GM18511 (cell line): Measurements from ENCODE around the gene CCDC54.

Source experiments
- ATAC-seq: cut with Tn5 transposase; IDR thresholded peaks from one replicate; pipeline ENCODE4 v1.9.1; 2021; ENCODE audit warnings: mild to moderate bottlenecking, moderate library complexity; ENCODE audit not compliant: unreplicated experiment

CCDC54 gene

DNA sequence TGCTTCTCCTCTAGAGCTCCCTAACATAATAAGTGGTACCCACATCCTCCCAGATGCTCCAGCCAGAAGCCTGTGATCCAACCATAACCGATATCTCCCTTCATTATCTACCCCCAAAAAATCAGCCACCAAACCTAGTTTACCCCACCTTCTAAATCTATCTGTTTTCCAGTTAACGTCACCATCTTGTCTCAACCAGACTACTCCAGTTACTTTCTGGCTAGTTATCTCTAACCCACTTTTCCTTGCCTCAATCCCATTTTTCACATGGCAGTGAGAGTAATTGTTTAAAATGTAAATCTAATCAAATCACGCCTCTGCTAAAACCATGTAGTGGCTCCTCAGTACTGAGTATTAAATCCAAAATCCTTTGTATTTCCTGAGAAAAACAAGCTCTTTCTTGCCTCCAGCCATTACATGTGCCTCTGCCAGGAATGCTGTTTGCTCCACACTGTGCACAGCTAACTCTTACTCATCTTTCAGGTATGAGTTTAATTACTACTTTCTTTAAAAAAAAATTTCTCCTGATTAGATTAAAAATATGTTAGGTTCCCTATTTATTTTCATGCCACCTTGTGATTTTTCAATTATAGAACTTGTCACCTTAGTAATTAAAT lies 15.4 kb downstream of the CCDC54 start:
- no peak for ATAC-seq

DNA sequence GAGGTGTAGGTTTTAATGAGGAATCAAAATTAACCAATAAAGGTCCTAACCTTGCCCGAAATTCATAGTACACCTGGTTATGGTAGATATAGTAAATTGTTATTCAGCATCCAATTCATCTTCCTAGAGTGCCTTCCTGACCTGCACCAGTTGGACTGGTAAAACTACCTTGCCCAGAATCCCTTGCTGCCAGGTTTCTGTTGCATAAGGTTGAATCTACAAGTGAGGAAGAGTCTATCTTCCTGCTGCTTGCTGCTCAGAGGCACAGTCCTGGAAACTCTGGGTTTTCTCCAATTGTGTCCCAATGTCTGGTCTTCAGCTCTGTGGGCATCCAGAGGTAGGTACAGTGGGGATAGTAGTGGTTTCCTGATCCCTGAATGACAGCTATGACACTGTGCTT lies 17.3 kb downstream of the CCDC54 start:
- no peak for ATAC-seq

DNA sequence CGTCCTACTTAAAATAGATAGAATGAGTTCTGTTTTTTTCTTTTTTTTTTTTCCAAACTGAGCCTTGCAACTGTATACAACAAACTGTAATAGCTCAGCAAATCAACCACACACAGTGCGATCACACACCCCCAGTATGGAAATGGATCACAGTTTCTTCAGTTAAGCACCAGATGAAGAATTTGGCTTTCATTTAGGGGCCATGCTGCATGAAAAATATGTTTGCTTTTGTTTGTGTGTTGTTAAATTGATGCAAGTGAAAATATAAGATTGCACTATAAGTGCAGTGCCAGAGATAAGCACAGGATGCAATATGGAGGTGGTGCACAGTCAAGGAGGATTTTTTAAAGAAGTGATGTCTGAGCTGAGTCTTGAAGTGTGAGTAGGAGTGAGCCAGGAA lies 17.8 kb downstream of the CCDC54 start:
- no peak for ATAC-seq

DNA sequence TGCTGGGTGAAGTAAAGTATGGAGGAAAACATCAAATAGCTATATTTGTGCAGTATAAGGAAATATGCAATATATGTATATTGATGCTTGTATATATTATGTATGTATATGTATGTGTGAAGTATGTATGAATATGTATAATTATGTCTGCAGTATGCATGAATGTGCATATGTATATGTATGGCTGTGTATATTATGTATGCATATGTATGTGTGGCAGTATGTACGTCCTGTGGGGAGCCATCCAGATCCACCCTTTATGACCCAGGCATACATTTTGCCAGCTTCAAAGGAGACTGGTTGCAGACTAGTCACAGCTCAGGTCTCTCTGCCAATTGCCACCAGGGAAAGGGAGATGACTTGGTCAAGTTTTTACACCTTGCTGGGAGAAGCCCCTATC lies 24.1 kb downstream of the CCDC54 start:
- ATAC-seq = no peak

DNA sequence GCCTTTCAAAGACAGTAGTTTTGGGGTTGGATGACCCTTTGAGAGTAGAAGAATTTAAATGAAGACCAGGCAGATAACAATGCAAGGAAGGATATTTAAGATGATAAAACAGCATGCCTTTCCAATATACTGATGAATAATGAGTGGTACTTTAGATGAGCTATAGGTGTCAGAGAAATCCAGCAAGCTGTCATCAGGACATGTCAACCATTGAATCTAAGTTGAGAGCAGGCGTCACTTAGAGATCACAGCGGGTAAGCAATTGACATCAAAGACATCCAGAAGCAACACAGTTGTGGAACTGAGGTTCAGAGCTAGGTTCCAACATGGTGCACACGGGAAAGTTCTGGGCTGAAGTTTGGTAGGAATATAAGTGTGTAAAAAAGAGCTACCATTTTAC lies 25.0 kb downstream of the CCDC54 start:
- ATAC-seq = no peak

DNA sequence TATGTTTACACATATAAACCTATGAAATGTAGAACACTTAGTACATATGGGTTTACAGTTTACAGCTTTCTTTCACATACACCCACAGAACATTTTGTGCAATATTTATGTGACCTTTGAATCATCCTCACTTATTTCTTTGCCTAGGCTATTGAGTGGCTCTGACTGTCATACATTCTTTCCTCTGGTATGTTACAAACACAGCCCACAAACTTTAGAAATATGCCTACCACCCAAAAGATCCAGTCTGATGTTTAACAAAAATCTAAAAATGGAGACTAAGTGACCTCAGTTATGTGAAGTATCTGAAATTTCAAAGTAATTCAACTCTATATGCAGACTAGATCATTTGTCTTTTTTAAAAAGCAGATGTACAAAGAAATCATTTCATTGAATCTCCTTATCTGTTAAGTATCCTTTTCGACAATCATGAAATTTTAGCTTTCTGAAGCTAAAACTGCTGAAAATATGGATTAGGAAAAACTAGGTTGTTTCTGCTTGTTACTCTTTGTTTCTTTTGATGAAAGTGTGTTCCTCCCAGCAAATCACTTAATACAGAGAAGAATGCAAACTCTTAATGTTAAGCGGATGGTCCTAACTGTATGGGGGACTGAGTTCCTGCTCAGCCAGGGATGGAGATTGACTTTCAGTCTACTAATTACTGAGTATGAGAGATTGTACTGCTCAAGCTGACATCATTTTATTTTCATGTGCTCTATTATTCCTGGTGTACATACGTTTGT lies 27.7 kb downstream of the CCDC54 start:
- ATAC-seq = no peak

DNA sequence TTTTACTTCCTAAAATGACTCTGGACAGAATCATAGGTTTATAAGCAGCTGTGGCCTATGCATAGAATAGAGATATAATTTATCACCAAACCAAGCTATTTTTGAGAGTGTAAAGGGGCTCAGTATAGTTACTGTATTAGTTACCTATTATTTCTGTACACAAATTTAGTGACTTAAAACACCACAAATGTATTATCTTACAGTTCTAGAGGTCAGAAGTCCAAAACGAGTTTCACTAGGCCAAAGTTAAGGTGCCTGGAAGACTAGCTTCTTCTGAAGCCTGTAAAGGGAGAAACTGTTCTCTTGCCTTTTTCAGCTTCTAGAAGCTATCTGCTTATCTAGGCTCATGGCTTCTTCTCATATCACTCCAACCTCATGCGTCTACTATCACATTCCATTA lies 30.1 kb downstream of the CCDC54 start:
- ATAC-seq = peak; percentile 50

DNA sequence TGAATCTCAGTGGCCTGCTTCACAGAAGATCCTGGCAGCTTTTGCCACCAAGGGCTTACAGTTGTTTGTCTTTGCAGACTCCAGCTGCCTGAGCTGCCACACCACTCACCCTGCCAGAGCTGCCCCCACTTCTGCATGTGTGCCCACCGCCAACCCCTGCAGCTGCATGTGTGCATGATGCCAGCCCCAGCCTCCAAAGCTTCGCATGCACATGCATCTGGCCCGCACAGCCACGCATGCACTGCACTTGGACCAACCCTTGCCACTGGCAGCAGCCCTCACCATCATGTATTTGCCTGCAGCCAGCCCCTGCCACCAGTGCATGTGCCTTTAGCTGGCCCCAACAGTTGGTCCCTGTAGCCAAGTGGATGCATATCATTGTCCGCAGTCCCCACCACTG lies 31.3 kb downstream of the CCDC54 start:
- ATAC-seq = no peak

DNA sequence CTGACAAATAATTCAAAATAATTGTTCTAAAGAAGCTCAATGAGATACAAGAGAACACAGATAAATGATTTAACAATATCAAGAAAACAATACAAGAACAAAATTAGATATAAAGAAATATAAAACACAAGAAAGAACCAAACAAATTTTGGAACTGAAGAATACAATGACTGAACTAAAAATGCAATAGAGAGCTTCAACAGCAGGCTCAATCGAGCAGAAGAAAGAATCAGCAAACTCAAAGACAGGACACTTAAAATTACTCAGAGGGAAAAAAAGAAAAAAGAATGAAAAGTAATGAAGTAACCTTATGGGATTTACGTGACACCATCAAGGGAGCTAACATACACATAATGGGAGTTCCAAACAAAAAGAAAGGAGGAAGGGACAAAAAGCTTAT lies 32.1 kb downstream of the CCDC54 start:
- no peak for ATAC-seq

DNA sequence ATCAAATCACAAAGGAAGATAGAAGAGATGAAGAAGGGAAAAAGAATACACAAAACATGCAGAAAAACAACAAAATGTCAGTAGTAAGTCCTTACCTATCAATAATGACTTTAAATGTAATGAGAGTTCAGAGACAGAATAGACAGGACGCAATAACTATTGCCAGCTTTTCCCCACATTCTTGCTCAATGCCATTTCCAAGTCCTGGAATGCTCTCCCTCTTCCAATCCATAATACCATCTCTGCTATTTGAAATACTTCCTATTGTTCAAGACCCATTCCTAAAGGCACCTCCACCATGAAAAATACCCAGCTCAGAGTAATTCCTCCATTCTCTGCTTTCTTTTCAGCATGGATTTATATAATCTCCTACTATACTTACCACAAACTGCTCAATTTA lies 33.4 kb downstream of the CCDC54 start:
- ATAC-seq = no peak

DNA sequence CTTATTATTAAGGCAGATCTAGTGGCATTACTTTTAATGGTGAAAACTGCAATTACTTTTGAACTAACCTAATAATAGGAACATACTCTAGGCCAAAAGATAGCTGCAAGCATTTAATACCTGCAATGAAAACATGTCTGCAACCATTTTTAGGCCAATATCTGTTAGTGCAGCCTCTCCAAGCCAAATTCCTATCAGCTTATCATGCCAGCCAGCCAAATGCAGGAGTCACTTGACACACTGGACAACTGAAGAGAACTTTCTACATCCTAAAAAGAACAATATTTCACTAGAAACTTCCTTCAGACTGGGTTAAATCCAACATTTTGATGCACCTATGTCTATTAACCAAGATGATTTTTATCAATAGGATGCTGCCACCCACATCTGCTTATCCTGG lies 33.8 kb downstream of the CCDC54 start:
- ATAC-seq = no peak

DNA sequence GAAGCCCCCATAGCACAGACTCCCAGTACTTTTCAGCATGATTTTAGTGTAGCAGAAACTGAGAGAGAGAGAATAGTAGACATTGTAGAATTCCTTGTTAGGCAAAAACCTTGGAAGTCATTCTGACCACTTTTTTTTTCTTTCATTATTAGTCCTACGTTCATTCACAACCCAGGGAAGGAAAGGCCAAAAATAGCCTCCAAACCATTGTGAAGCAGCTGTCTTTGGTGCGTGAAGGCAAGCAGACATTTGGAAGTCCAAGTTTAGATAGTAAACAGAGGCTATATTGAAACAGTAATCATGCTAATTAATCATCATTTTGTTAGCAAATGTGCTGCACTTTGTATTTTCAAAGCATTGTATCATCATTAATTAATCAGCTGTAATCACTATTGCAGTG lies 34.5 kb downstream of the CCDC54 start:
- ATAC-seq = no peak

DNA sequence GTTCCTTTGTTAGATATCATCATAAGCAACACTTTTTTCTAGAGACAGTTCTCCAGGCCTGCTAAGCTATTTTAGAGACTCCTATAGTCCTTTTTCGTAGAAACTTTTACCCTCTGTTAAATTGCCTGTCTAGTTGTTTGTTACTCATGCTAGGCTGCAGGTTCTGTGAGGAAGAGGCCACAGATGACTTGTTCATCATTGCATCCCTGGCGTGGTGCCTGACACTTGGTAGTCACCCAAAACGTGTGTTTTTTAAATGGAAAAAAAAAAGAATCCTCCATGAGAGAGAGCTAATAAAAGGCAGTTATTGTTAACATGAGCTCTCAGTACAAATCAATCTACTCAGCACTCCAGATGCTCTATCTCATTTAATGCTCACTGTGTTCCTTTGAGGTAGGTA lies 35.1 kb downstream of the CCDC54 start:
- ATAC-seq = no peak

DNA sequence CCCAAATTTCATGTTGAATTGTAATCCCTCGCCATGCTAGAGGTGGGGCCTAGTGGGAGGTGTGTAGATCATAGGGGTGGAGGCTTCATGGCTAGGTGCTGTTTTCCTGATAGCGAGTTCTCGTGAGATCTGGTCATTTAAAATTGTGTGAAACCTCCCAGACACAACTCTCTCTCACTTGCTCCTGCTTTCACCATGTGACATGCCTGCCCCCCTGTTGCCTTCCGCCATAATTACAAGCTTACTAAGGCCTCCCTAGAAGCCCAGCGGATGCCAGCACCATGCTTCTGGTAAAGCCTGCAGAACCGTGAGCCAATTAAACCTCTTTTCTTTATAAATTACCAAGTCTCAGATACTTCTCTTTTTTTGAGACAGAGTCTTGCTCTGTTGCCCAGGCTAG lies 36.0 kb downstream of the CCDC54 start:
- ATAC-seq = no peak

DNA sequence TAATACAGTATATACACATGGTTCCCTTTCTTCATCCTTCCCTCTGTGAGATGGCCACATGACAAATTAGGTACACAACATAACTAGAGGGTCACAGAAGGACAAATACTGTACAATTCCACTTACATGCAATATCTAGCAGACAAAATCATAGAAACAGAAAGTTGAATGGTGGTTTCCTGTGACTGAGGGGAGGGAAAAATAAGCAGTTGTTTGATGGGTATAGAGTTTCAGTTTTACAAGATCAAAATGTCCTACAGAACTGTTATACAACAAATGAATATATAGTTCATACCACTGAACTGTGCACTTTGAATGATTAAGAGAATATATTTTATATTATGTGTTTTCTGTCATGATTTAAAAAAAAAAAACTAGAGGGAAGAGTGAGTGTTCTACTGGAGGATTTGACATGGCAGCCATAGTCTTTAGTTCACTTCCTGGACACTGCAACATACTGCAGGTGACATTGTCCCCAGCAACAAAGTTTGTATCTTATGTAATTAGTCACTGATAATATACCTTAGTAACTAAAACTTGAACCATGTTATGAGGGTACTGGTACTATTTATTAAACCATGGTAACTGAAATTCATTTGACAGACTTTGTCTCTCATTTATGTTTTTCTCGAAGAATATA lies 37.2 kb downstream of the CCDC54 start:
- ATAC-seq = peak; percentile 92

DNA sequence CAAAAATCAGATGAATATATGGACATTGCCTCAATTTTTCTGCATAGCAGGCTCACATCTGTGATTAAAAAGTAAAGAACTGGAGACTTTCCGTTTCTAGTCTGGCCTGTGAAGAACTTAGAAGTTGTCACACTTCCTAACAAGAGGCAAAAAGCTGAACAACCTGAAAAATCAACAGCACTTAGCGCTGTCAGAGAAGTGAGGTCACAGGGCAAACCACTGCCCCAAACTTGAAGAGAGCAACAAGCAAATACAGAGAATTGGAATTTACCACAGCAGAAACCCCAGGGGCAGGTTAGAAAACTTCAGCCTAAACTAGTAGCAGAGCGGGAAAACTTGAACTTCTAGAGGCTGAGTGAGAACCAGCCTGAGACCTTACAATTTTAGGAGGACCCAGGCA lies 38.9 kb downstream of the CCDC54 start:
- ATAC-seq = no peak

DNA sequence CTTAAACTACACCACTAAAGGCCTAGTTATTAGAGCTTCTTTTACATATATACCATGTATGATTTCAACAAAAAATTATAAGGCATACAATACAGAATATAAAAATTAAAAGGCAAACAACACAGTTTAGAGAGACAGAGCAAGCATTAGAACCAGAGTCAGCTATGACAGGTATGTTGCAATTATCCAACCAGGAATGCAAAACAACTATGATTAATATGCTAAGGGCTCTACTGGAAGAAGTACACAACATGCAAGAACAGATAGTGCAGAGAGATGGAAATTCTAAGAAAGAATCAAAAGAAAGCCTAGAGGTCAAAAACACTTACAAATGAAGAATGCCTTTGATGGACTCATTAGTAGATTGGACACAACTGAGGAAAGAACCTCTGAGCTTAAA lies 39.6 kb downstream of the CCDC54 start:
- ATAC-seq = no peak

DNA sequence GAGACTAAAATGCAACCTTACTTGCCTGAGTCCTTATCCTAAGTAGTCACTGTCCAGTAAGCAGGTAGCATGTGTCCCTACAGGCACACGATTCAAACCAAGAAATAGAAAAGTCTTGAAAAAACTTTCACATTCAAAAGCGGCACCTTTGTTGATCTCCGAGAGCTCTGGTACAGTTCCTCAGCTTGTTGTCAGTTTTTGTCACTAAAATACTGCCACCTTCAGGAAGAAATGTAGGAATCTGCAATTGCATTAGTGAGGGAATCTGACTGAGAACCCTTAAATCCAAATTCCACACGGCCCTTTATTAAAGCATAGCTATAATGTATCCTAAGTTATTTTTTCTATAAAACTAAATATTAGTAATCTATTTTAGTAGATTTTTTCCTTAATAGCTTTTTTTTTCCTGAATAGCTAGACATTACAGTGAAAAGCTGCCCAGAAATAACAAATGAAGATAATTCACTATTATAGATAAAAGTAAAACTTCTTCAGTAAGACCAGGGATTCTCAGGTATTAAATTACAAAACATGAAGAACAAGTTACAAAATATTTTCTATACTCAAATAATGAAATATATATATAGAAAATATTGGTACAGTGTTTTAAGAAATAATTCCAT lies 44.0 kb downstream of the CCDC54 start:
- ATAC-seq = peak; percentile 85

DNA sequence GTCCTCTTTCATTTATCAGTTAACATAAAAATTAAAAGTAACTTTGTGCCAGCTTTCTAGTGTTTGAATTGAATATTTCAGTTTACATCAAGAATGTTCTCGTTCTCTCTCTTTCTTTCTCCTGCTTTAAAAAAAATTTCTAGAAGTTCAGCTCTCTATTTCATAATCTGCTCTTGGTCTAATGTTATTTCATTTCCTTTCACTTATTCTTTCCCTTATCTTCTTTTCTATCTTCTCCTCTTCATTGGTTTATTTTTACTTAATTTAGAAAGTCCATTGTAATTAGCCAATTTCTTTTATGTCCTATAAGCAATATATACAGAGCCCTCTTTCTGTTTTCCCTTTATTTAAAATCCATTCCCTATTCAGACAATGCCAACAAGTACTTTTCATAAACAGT lies 44.6 kb downstream of the CCDC54 start:
- no peak for ATAC-seq

DNA sequence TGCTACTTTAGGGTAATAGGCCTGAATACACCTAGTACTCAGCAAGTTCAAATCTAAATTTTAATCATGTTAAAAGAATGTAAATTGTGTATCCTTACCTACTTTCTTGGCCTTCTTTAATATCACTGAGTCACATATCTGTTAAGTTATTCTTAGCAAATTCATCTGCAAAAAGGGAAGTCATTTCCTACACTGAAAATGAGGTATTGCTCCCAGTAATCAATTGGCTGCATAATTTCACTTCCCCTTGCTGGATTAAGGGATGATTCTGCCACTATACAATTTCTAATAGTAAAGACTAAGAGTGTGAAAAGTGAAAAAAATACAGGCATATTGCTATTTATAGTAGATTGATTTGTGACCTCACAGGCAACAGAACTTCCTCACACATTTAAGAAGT lies 47.8 kb downstream of the CCDC54 start:
- no peak for ATAC-seq

DNA sequence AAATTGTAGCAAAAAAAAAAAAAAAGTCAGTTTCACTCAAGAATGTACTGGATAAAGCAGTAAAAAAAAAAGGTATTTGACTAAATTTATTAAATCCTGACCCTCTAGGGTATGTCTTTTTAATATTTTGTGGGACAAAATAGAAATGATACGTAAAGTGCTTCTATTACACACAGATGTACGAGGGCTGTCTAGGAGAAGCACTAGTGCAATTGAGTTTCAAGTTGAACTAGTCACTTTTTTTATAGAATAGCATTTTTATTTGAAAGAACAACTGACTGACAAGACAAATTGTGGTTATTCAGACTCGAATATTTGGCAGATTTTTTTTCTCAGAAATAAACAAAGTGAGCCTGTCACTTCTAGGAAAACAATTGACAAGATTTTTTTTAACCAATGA lies 49.0 kb downstream of the CCDC54 start:
- no peak for ATAC-seq
